HG02759 (cell line): ENCODE data around the gene SPEM3.
A peak's percentile ranks its signal among the peaks of the same experiment; 100 is the strongest.

Source experiments
- ATAC-seq: cut with Tn5 transposase; IDR thresholded peaks from one replicate; pipeline ENCODE4 v1.9.1; 2021; ENCODE audit warnings: mild to moderate bottlenecking, moderate library complexity; ENCODE audit not compliant: unreplicated experiment

SPEM3 gene

DNA sequence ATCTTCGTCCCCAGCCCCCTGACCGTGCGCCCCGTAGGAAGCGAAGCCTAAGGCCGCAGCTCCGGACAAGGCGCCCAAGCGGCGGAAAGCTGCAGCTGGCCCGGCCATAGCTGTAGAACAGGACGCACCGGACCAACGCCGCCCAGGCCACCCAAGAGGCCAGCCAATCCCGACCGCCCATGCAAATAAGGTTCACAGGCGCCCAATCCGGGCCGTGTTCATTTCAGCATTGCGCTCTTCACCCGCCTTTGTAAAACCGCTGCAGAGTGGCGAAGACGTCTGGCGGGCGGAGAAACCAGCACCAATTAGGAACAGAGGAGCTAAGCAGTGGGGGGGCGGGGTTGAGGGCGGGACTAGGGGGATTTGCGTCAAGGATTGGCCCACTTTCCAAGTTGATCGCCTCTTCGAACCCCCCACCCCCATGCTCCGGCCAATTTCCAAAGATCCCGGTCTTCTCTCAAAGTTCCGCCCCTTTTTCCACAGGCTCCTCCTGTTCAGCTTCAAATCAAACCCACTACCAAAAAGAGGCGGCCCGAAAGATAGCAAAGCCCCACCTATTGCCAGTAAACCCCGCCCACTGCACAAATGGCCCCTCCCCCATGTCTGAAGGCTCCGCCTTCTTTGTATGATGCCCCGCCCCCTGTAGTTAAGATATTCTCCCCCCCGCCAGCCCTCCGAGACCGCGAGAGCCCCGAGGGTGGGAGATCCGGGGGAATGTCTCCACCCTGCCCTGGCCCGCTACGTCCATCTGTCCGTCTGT lies 24.5 kb upstream of the SPEM3 start, which contains the start of gene TMEM256:
Gene TMEM256, minus strand, starts transcription at position 121 of the 760 bp plus-strand sequence. Its CDS starts 13 bp downstream, at position 108.
- peak; percentile 94 for ATAC-seq

GRCh38 chr17:7404737-7405349 lies 23.8 kb upstream of the SPEM3 start:
- ATAC-seq, result peak; percentile 9

GRCh38 chr17:7405350-7406234 lies 23.1 kb upstream of the SPEM3 start:
- ATAC-seq, result no peak

DNA sequence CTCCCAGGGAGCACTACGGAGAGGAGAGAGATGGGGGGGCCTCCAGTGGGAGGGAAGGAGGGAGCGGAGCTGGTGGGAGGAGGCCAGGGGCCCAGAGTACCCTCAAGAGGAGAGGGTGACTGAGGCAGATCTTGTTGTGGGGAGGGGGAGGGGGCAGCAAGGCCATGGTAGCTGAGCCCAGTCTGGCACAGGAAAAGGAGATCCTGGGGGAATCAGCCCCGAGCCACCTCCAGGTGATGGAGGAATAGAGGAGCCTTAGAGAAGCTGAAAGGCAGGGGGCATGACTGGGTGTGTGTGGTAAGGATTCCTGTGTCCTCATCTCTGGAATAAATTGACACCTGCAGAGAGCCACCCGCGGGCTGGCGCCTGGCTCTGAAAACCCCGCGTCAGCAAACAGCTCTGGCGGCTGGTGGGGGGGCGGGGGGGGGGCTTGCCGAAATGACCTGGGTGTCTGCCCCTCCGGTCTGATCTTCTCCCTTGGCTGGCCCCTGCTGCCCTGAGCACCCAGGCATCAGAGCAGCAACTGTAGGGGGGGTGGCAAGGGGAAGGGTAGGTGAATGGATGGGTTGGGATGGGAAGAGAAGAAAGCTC lies 22.3 kb upstream of the SPEM3 start:
- ATAC-seq, result no peak

DNA sequence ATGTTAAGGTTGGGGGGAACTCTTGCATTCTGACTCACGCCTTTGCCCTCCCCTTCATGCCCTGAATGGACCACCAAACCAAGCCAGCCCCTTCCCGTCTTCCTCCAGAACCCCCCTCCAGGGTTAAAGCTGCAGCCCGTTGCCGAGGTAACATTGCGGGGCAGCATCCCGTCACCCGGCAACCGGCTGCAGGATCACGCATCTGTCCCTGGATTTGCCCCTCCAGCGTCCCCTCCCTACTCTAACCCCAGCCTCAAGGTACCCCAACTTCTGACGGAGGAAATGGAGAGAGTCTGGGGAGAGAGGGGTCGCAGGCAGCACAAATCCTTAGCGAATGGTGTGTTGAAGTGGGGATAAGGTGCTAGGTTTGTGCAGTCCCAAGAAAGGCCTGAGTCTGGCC lies 21.6 kb upstream of the SPEM3 start:
- no peak for ATAC-seq

- no peak for ATAC-seq
Observed at GRCh38 chr17:7407485-7408251, 21.0 kb upstream of the SPEM3 start, which contains the start of gene NLGN2. NLGN2 (plus strand) TSS chr17:7407845; CDS start chr17:7408256, 411 bp downstream.

GRCh38 chr17:7408252-7408727 lies 20.4 kb upstream of the SPEM3 start:
- no peak for ATAC-seq

GRCh38 chr17:7408863-7409262 lies 19.8 kb upstream of the SPEM3 start:
- ATAC-seq, result no peak

DNA sequence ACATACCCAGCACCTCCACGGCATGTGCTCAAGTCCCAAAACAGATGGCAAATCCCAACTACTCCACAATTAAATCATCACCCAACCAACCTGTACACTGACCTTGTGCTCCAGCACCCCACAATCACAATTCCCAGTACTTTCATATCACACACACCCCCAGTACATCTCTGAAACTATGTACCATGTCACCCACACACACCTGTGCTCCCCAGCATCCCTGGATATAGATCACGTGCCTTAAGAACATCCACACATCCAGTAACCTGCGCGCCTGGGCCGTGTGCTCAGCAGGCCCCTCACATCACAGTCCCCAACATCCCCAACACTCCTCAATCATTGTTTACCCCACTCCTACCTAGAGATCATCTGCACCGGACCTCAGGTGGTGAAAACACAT lies 18.9 kb upstream of the SPEM3 start:
- no peak for ATAC-seq

DNA sequence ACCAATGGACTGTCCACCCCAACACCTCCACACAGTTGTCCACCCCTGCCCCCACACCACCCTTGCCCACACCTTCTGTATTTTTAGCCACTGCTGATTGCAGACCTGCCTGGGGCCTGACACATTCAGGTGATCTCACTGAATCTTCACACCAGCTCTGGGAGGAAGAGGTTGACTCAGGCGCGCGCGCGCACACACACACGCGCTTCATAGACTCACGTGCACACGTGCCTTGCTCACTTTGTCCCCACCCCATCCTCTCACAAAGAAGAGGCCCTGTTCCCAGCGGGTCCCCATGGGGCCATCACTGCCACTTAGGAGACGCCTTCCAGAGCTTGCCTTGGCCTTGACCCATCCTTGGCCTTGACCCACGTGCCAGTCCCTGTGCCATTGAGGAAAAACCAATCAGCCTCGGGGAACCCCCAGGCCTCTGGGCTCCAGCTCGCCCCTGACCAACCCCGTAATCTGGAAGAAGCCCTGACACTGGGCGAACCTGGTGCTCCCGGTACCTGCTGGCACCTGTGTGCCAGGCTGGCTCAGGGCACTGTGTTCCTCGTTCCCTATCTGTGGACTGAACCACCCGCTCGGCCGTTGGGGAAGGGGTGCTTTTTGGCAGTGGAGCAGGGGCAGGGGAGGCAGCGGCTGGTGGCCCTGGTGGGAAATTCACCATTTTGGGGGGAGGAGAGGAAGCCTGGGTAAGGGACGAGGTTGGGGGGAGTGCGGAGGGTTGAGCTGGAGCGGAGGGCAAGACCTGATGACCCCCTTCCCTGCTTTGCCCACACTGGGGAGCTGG lies 17.8 kb upstream of the SPEM3 start:
- no peak for ATAC-seq

DNA sequence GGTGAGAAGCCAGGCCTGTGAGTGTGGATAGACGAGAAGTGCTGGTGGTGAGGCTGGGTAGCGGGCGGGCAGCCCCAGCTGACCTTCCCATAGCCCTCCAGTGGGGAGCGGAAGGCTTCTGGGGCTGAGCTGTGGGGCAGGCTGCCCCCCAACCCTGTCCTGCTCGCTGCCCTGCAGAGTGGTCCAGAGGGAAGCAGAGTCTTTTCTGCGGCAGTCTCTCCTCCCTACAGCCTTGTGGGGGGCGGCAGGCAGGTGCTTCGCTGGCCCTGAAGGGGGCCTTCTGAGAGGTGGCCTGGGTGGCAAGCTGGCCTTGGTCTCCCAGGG lies 17.3 kb upstream of the SPEM3 start:
- ATAC-seq, result no peak

GRCh38 chr17:7413346-7413985 lies 15.2 kb upstream of the SPEM3 start:
- ATAC-seq, result no peak

GRCh38 chr17:7414837-7415236 lies 13.8 kb upstream of the SPEM3 start:
- no peak for ATAC-seq

GRCh38 chr17:7415784-7416183 lies 12.9 kb upstream of the SPEM3 start:
- ATAC-seq, result no peak

GRCh38 chr17:7416323-7416722 lies 12.3 kb upstream of the SPEM3 start:
- no peak for ATAC-seq

DNA sequence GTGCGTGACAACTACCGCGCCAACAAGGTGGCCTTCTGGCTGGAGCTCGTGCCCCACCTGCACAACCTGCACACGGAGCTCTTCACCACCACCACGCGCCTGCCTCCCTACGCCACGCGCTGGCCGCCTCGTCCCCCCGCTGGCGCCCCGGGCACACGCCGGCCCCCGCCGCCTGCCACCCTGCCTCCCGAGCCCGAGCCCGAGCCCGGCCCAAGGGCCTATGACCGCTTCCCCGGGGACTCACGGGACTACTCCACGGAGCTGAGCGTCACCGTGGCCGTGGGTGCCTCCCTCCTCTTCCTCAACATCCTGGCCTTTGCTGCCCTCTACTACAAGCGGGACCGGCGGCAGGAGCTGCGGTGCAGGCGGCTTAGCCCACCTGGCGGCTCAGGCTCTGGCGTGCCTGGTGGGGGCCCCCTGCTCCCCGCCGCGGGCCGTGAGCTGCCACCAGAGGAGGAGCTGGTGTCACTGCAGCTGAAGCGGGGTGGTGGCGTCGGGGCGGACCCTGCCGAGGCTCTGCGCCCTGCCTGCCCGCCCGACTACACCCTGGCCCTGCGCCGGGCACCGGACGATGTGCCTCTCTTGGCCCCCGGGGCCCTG lies 11.5 kb upstream of the SPEM3 start:
- ATAC-seq, result no peak

GRCh38 chr17:7418472-7419152 lies 10.0 kb upstream of the SPEM3 start:
- ATAC-seq, result no peak
